K562 (cell line): Measurements from ENCODE around the gene OSGEP. TPM values are rescaled to one million over a fixed set of nuclear protein-coding genes. Genes with fewer than 3 reads are reported as not detected.
A peak's percentile ranks its signal among the peaks of the same experiment; 100 is the strongest.

Source experiments
- ADNP ChIP-seq: fragments of 200-800 bp; sonication (Bioruptor generic); IDR thresholded peaks from 2 replicates; pipeline ENCODE4 v1.6.1; 2016; ENCODE audit warnings: missing genetic modification characterization, missing compliant biosample characterization
- CCNT2 ChIP-seq: IDR thresholded peaks from 2 replicates; pipeline ENCODE4 v1.6.1; 2011; ENCODE audit warnings: borderline replicate concordance, low read depth, mild to moderate bottlenecking, moderate library complexity, mixed read lengths, low read length; ENCODE audit not compliant: insufficient read length; ENCODE audit errors: extremely low read depth
- HDAC2 ChIP-seq: fragments of 450-650 bp; IDR thresholded peaks from 2 replicates; pipeline ENCODE4 v1.6.1; 2016; ENCODE audit warnings: mild to moderate bottlenecking
- KLF13 ChIP-seq: fragments of 450-650 bp; IDR thresholded peaks from 2 replicates; pipeline ENCODE4 v1.6.1; 2016; ENCODE audit warnings: missing genetic modification characterization, low read depth, mild to moderate bottlenecking, missing compliant biosample characterization, moderate library complexity, borderline replicate concordance
- LCOR ChIP-seq: sonication (generic); formaldehyde crosslinking; IDR thresholded peaks from 2 replicates; pipeline ENCODE4 v1.8.0; 2022; ENCODE audit warnings: mild to moderate bottlenecking, missing genetic modification reagents
- RBBP5 ChIP-seq: fragments of 200-600 bp; sonication (generic); IDR thresholded peaks from 2 replicates; pipeline ENCODE4 v1.6.1; 2012; ENCODE audit warnings: borderline replicate concordance, mild to moderate bottlenecking, low read length, control low read depth, inconsistent platforms; ENCODE audit not compliant: insufficient read depth, poor library complexity, severe bottlenecking
- SIRT6 ChIP-seq: IDR thresholded peaks from one replicate; pipeline ENCODE4 v1.6.1; 2012; ENCODE audit warnings: low read depth, mild to moderate bottlenecking, control low read depth, inconsistent platforms, low read length, moderate library complexity
- ZBTB1 ChIP-seq: sonication (generic); formaldehyde crosslinking; IDR thresholded peaks from 2 replicates; pipeline ENCODE4 v1.8.1; 2023; ENCODE audit warnings: missing genetic modification reagents, low read depth, mild to moderate bottlenecking, borderline replicate concordance
- ZBTB7A ChIP-seq: IDR thresholded peaks from 2 replicates; pipeline ENCODE4 v1.6.1; 2011; ENCODE audit warnings: low read depth, mild to moderate bottlenecking, low read length, moderate library complexity, borderline replicate concordance; ENCODE audit not compliant: control insufficient read depth
- ZC3H11A ChIP-seq: IDR thresholded peaks from 2 replicates; pipeline ENCODE4 v1.6.1; 2012; ENCODE audit warnings: low read depth, low read length, improper control_type of control experiment
- ZFP1 ChIP-seq: fragments of 450-650 bp; formaldehyde crosslinking; IDR thresholded peaks from 2 replicates; pipeline ENCODE4 v1.4.0; 2020; ENCODE audit warnings: mild to moderate bottlenecking, mixed read lengths
- ZNF133 ChIP-seq: fragments of 250-450 bp; sonication (Bioruptor Pico); IDR thresholded peaks from 2 replicates; pipeline ENCODE4 v1.4.0; 2020; ENCODE audit warnings: mild to moderate bottlenecking
- ZNF274 ChIP-seq: IDR thresholded peaks from 2 replicates; pipeline ENCODE4 v1.6.1; 2011; ENCODE audit warnings: low read depth, mild to moderate bottlenecking, low read length, moderate library complexity, borderline replicate concordance
- polyA plus RNA-seq, 8 experiments: library from polyadenylated mRNA; depleted of rRNA in 4 of 8; stranded (reverse) in 5 of 8; unstranded in 3 of 8; fragments of >200 nt; fragmentation: Nextera tagmentation in 2 of 8; fragmentation: Illumina TruSeq in 1 of 8; extraction: Ambion mirVana in 2 of 8; extraction: Trizol in 1 of 8; gene quantifications; 2 replicates each; pipeline versions ENCODE4 v1.2.1 to v1.2.3, GENCODE V29; 2011 to 2014; ENCODE audit warnings: inconsistent platforms in 1 of 8, missing spikeins in 1 of 8
- total RNA-seq, 7 experiments: library from RNA; depleted of rRNA in 6 of 7; stranded (reverse); fragments of >200 nt in 6 of 7; fragmentation: Illumina TruSeq in 2 of 7; extraction: Trizol in 2 of 7; gene quantifications; 2 replicates each; pipeline versions ENCODE4 v1.2.1 to v1.2.3, GENCODE V29; 2011 to 2021; ENCODE audit warnings: low replicate concordance in 1 of 7
- TF ChIP-seq, protein P1 (sequence below): fragments of 450-650 bp; IDR thresholded peaks from 2 replicates; pipeline ENCODE4 v1.6.1; 2016
- TF ChIP-seq, protein P2 (sequence below): sonication (generic); formaldehyde crosslinking; IDR thresholded peaks from 2 replicates; pipeline ENCODE4 v1.4.0; 2020; ENCODE audit warnings: mild to moderate bottlenecking, missing genetic modification reagents

The OSGEP gene
- total and polyA plus RNA-seq, 9 of the 15 experiments (the other 6 are each of a cell fraction or from before 2014, with no cell fraction given), result 32.1 to 59.2 (median 44.1) TPM

DNA sequence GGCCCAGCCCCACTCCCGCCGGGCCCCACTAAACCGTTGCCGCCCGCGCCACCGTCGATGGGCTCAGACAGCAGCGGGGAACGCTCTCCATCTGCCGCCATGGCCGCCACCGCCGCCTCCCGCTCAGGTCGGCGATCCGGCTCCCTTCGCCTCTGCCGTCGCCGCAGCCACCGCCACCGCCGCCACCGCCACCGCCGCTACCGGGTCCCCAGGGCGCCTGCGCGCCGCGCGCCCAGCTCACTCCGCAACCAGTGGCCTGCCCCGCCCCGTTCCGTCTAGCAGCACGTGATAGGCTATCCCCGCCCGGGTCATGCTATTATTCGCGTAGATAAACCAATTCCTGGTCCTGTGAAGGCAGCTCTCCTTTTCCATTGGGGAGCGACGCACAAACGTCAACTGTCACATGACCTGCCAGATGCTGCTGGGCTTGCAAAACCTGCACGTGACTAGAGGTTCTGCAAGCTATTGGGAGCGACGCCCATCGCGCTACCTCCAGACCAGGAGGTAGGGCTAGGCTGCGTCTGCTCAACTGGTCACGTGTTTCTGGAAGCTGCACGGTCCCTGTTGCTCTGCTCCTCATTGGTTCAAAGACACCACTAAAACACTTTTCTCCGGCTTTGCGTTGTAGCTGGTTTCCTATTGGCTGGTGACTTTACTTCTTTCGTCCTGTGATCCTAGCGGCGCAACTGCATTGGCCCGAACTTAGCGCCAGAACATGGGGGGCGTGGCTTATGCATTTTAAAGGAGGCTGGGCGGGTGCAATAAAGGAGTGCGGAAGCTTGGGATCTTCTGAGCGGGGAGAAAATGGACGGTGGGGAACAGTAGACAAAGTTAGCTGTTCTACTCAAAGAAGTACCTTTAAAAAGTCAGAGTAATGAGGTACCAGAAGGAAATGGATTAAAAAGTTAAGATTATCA lies 6.9 kb upstream of the OSGEP start, which contains the start of gene PIP4P1 (continued):
- TF ChIP-seq CCNT2, result peak; percentile 76
- TF ChIP-seq ZFP1 (CRISPR knock-in tag), result no peak
- peak; percentile 57; the same call in 1 of the 2 replicates for TF ChIP-seq HDAC2
- TF ChIP-seq KLF13, result no peak
- TF ChIP-seq RBBP5, result peak; percentile 54
- no peak for TF ChIP-seq ADNP (tag)
- no peak for TF ChIP-seq ZC3H11A
- no peak for TF ChIP-seq ZNF133 (CRISPR knock-in tag)
- TF ChIP-seq LCOR, result no peak
- TF ChIP-seq, protein P1, sequence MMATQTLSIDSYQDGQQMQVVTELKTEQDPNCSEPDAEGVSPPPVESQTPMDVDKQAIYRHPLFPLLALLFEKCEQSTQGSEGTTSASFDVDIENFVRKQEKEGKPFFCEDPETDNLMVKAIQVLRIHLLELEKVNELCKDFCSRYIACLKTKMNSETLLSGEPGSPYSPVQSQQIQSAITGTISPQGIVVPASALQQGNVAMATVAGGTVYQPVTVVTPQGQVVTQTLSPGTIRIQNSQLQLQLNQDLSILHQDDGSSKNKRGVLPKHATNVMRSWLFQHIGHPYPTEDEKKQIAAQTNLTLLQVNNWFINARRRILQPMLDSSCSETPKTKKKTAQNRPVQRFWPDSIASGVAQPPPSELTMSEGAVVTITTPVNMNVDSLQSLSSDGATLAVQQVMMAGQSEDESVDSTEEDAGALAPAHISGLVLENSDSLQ, result peak; percentile 81
- TF ChIP-seq SIRT6, result no peak
- TF ChIP-seq ZBTB7A, result peak; percentile 35; the same call in 1 of the 2 replicates
- TF ChIP-seq ZNF274, result no peak
- peak; percentile 99 for TF ChIP-seq ZBTB1
- TF ChIP-seq, protein P2, sequence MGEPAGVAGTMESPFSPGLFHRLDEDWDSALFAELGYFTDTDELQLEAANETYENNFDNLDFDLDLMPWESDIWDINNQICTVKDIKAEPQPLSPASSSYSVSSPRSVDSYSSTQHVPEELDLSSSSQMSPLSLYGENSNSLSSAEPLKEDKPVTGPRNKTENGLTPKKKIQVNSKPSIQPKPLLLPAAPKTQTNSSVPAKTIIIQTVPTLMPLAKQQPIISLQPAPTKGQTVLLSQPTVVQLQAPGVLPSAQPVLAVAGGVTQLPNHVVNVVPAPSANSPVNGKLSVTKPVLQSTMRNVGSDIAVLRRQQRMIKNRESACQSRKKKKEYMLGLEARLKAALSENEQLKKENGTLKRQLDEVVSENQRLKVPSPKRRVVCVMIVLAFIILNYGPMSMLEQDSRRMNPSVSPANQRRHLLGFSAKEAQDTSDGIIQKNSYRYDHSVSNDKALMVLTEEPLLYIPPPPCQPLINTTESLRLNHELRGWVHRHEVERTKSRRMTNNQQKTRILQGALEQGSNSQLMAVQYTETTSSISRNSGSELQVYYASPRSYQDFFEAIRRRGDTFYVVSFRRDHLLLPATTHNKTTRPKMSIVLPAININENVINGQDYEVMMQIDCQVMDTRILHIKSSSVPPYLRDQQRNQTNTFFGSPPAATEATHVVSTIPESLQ (CRISPR knock-in tag), result no peak
